GM18498 (cell line): ENCODE measurements around the gene FANCL.
"Not testable (repeated sequence)": the region's sequence is repeated elsewhere in the genome, so short reads cannot be mapped to it uniquely, and the experiment has no call there.

Experiments used
- ATAC-seq: cut with Tn5 transposase; IDR thresholded peaks from one replicate; pipeline ENCODE4 v1.9.1; 2021; ENCODE audit warnings: mild to moderate bottlenecking, moderate library complexity; ENCODE audit not compliant: unreplicated experiment

FANCL gene

DNA sequence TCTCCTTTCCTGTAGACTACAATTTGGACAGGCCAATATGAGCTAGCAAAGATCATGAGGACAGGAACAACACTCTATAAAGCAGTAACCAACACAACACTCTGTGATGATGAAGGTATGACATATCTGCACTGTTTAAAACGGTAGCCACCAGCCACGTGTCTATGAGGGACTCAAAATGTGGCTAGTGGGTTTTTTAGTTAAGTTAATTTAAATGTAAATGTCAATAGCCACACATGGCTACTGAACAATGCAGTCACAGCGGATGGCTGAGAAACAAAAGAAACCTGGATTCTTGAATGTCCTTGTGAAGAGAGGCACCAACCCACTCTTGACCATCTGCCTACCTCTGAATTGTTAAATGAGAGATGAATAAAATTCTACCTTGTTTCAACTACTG, 33.9 kb downstream of the FANCL start:
- no peak for ATAC-seq

DNA sequence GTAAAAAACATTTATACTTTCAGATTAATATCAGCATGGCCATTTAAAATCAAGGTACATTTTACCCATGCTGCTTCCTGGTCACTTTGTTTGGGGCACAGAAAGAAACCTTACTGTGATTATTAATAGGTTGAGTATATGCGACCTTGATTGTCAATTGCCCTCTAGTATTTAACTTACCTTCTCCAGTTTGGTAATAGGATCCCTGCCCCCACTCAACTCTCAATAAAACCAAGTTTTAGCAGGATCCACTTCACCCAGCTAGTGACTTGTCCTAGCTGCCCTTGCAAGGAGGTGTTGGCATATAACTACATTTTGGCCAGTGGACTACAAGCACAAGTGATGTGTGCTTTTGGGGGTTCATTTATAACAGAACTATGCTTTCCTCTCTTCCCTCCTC, 34.3 kb downstream of the FANCL start:
- ATAC-seq, result no peak

DNA sequence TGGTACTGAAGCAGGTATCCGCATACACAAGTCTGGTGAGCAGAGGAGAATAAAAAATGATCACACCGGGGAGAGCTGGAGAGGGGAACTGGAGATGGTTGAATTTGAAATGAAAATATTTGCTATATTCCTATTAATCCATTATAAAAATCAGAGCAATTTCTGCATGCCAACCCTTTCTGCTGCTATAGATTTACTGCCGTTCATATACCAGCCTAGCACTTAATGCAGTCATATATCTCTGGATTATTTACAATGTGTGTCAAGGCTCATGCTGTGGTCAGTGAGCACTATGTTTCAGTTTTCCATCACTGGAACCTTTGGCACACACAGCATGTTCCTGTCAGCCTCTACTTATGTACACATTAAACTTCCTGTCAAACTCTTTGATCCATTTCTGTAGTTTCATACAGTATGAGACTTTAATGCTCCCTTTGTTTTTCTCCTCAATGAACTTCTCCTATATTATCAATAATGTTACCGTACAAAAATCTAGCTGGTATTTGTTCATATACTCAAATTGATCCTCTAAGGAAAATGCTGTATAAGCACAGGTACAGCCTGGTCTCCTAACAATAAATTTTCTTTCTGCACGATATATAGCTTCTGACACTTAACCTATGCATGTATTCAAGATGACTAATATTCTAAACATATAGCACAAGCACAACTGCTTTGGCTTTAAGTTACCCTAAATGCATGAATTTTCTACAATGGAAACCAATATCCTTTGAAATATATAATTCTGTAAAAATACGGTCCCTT, 36.7 kb downstream of the FANCL start:
- ATAC-seq, result no peak

- no peak for ATAC-seq
These were observed 38.1 kb downstream of the FANCL start for GRCh38 chr2:58203018-58203417.

- ATAC-seq, result no peak
These were observed 38.7 kb downstream of the FANCL start for GRCh38 chr2:58202404-58202803.

GRCh38 chr2:58197894-58198293, 43.2 kb downstream of the FANCL start:
- no peak for ATAC-seq

GRCh38 chr2:58195662-58196061, 45.5 kb downstream of the FANCL start:
- no peak for ATAC-seq

- no peak for ATAC-seq
These were observed 46.7 kb downstream of the FANCL start for GRCh38 chr2:58194458-58194857.

- ATAC-seq, result not testable (repeated sequence)
These were observed 54.1 kb downstream of the FANCL start for GRCh38 chr2:58187022-58187421.

DNA sequence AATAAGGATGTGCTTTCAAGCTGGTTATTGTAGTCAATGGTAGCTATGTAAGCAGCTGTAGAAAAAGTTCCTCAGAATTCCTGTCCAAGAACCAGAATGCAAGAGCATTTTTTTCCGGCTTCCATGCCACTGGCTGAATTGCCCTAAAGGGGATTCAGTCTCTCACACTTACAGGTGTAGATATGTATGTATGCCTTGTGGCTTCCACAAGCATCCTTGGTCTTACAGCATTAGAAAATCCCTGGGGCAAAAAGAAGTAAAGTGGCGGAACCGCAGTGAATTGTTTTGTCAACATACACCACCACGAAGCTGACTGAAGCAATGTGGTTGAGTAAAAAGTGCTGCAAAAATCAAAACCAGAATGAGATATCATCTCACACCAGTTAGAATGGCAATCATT, 54.6 kb downstream of the FANCL start:
- no peak for ATAC-seq

- ATAC-seq, result no peak
These were observed 58.6 kb downstream of the FANCL start for GRCh38 chr2:58182527-58182926.

GRCh38 chr2:58180635-58181034, 60.5 kb downstream of the FANCL start:
- ATAC-seq, result no peak

DNA sequence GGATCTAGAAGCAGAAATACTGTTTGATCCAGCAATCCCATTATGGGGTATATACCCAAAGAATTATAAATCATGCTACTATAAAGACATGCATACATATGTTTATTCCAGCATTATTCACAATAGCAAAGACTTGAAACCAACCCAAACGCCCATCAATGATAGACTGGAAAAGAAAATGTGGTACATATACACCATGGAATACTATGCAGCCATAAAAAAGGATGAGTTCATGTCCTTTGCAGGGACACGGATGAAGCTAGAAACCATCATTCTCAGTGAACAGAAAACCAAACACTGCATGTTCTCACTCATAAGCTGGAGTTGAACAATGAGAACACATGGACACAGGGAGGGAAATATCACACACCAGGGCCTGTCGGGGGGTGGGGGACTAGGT, 61.0 kb downstream of the FANCL start:
- not testable (repeated sequence) for ATAC-seq

DNA sequence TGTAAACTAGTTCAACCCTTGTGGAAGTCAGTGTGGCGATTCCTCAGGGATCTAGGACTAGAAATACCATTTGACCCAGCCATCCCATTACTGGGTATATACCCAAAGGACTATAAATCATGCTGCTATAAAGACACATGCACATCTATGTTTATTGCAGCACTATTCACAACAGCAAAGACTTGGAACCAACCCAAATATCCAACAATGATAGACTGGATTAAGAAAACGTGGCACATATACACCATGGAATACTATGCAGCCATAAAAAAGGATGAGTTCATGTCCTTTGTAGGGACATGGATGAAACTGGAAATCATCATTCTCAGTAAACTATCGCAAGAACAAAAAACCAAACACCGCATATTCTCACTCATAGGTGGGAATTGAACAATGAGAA, 63.9 kb downstream of the FANCL start:
- not testable (repeated sequence) for ATAC-seq

DNA sequence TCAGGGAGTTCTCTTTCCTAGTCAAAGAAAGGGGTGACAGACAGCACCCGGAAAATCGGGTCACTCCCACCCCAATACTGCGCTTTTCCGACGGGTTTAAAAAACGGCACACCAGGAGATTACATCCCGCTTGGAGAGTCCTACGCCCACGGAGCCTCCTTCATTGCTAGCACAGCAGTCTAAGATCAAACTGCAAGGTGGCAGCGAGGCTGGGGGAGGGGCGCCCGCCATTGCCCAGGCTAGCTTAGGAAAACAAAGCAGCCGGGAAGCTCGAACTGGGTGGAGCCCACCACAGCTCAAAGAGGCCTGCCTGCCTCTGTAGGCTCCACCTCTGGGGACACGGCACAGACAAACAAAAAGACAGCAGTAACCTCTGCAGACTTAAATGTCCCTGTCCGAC, 69.3 kb downstream of the FANCL start:
- ATAC-seq, result not testable (repeated sequence)

DNA sequence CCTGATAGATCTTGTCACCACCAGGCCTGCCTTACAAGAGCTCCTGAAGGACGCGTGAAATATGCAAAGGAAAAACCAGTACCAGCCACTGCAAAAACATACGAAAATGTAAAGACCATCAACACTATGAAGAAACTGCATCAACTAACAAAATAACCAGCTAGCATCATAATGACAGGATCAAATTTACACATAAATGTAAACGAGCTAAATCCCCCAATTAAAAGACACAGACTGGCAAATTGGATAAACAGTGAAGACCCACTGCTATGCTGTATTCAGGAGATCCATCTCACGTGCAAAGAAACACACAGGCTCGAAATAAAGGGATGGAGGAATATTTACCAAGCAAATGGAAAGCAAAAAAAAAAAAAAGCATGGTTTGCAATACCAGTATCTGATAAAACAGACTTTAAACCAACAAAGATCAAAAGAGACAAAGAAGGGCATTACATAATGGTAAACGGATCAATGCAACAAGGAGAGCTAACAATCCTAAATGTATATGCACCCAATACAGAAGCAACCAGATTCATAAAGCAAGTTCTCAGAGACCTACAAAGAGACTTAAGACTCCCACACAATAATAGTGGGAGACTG, 70.7 kb downstream of the FANCL start:
- not testable (repeated sequence) for ATAC-seq

DNA sequence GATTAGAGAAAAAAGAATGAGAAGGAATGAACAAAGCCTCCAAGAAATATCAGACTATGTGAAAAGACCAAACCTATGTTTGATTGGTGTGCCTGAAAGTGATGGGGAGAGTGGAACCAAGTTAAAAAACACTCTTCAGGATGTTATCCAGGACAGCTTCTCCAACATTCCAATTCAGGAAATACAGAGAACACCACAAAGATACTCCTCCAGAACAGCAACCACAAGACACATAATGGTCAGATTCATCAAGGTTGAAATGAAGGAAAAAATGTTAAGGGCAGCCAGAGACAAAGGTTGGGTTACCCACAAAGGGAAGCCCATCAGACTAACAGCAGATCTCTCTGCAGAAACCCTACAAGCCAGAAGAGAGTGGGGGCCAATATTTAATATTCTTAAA, 71.3 kb downstream of the FANCL start:
- not testable (repeated sequence) for ATAC-seq

DNA sequence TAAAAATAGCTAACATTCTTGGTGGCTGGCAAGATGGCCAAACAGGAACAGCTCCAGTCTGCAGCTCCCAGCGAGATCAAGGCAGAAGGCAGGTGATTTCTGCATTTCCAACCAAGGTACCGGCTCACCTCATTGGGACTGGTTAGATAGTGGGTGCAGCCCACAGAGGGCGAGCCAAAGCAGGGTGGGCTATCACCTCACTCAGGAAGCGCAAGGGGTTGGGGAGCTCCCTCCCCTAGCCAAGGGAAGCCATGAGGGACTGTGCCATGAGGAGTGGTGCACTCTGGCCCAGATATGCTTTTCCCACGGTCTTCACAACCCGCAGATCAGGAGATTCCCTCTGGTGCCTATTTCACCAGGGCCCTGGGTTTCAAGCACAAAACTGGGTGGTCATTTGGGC, 73.0 kb downstream of the FANCL start:
- ATAC-seq, result not testable (repeated sequence)

GRCh38 chr2:58163913-58164312, 77.2 kb downstream of the FANCL start:
- no peak for ATAC-seq

GRCh38 chr2:58158481-58158880, 82.6 kb downstream of the FANCL start:
- no peak for ATAC-seq

DNA sequence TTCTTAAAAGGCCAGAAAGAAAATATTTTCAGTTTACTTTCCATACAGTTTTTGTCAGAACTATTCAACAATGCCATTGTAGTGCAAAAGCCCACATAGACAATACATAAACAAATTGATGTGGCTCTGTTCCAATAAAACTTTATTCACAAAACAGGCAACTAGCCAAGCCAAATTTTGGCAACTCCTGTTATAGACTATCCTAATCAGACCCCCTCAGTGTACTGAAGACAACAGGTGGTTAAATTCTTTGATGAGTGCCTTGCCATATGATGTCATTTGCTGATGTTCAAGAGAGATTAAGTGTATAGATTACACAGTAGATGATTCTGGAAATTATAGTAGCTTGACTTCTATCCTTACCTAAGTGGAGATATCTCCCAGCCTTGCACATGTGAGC, 83.4 kb downstream of the FANCL start:
- no peak for ATAC-seq

GRCh38 chr2:58156780-58157179, 84.3 kb downstream of the FANCL start:
- no peak for ATAC-seq
